ENCODE results near the gene SDHAF2.

- TF ChIP-seq TCF4 (CRISPR knock-in tag; IDR thresholded peaks at IDR 0.05; ENCODE audit: borderline replicate concordance) (no peak), PATZ1 (CRISPR knock-in tag; IDR thresholded peaks at IDR 0.05; ENCODE audit: borderline replicate concordance) (no peak), CSRNP3 (CRISPR knock-in tag; IDR thresholded peaks at IDR 0.05) (no peak), ARNTL (CRISPR knock-in tag; IDR thresholded peaks at IDR 0.05; ENCODE audit: borderline replicate concordance, low read depth) (no peak)
These were observed 16.4 kb upstream of the SDHAF2 start for GRCh38 chr11:61413496-61413895.

All from SK-N-SH treated with all-trans-retinoic acid at 6 μM for 48 hours (cell line).